ENCODE measurements around the gene DAB2IP. TPM values are rescaled to one million over a fixed set of nuclear protein-coding genes. Genes with fewer than 3 reads are reported as not detected.

Gene DAB2IP
- total RNA-seq, 1 donor from 2014 or later: 81.6 TPM

DNA sequence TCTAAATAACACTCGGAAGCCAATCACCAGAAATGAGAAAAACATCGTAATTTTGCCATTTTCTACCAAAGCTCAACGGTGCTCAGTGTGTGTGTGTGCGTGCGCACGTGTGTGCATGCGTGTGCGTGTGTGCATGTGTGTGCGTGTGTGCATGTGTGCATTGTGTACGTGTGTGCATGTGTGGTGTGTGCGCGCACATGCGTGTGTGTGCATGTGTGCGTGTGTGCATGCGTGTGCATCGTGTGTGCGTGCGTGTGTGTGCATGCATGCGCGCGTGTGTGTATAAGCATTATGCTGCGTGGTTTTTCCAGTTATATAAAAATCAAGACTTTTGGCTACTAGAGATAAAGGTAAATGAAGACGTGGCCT is 165.0 kb downstream of the DAB2IP start:
- H3K27ac ChIP-seq: no peak overlapping the region
- ATAC-seq (no peak), DNase-seq (no peak)
- H3K9me3 ChIP-seq: no peaks in the 10 kb centered on the region
- no peaks in the 10 kb centered on the region for H3K27me3 ChIP-seq
- no peak overlapping the region for H3K4me3 ChIP-seq
- no peaks in the 10 kb centered on the region for H3K4me1 ChIP-seq
- H3K36me3 ChIP-seq: no peaks in the 10 kb centered on the region
- intact Hi-C loops (cut with DNase I): no loop called here
- TF ChIP-seq, protein P1, sequence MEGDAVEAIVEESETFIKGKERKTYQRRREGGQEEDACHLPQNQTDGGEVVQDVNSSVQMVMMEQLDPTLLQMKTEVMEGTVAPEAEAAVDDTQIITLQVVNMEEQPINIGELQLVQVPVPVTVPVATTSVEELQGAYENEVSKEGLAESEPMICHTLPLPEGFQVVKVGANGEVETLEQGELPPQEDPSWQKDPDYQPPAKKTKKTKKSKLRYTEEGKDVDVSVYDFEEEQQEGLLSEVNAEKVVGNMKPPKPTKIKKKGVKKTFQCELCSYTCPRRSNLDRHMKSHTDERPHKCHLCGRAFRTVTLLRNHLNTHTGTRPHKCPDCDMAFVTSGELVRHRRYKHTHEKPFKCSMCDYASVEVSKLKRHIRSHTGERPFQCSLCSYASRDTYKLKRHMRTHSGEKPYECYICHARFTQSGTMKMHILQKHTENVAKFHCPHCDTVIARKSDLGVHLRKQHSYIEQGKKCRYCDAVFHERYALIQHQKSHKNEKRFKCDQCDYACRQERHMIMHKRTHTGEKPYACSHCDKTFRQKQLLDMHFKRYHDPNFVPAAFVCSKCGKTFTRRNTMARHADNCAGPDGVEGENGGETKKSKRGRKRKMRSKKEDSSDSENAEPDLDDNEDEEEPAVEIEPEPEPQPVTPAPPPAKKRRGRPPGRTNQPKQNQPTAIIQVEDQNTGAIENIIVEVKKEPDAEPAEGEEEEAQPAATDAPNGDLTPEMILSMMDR (IDR thresholded peaks at IDR 0.05): no peak

DNA sequence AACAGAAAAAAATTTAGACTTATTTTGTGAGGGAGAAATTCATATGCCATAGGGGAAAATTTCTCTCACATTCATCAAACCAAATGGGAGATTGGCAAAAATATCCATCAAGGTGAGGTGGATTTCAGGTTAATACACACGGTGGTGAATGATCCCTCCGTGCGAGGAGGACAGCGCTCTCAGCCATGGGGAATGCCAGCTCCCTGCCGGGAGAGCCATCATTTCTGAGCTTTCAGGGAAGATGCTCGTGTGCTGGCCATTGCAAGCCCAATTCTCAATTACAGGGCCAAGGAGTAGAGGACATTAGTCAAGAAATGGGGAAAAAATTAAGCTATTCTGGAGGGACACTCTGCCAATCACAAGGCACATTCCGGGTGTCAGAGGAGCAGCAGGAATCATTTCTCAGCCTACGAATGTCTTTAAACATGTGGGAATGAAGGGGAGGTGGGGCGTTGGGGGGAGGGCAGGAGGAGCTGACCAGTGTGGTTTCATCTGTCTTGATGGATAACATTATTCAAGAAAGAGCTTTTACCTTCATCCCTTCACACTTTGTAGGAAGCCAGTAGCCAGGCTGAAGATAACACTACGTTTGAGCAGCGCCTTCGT is 165.5 kb downstream of the DAB2IP start:
- no peak for DNase-seq
- no peak for ATAC-seq
- H3K36me3 ChIP-seq: no peaks in the 10 kb centered on the region
- no peaks in the 10 kb centered on the region for H3K27me3 ChIP-seq
- H3K27ac ChIP-seq: no peak overlapping the region
- H3K9me3 ChIP-seq: no peaks in the 10 kb centered on the region
- H3K4me3 ChIP-seq: no peak overlapping the region
- intact Hi-C loops (cut with DNase I): no loop called here
- no peaks in the 10 kb centered on the region for H3K4me1 ChIP-seq
- TF ChIP-seq, protein P1 (IDR thresholded peaks at IDR 0.05): no peak

DNA sequence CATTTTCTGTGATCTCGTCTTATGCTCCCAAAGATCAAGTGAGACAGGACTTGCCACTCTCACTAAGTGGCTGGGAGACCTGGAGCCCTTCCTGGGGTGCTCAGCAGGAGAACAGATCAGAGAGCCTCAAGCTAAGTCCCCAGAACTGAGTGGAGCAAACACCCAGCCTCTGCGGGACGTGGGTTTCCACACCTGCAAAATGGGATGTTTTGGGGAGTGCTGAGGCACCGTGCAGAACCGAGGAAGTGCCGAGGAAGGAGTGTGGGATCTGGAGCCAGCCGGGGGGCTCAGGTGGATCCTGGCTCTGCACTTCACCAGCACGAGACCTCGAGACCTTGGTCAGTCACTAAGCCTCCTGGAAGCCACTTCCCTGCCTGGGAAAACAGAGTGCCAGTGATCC is 166.0 kb downstream of the DAB2IP start:
- Histone ChIP-seq H3K9me3 (no peaks in the 10 kb centered on the region), H3K27me3 (no peaks in the 10 kb centered on the region), H3K36me3 (no peaks in the 10 kb centered on the region), H3K27ac (no peak overlapping the region), H3K4me3 (no peak overlapping the region), H3K4me1 (no peaks in the 10 kb centered on the region)
- DNase-seq: no peak
- TF ChIP-seq, protein P1 (IDR thresholded peaks at IDR 0.05): no peak
- no peak for ATAC-seq
- intact Hi-C loops (cut with DNase I): no loop called here

DNA sequence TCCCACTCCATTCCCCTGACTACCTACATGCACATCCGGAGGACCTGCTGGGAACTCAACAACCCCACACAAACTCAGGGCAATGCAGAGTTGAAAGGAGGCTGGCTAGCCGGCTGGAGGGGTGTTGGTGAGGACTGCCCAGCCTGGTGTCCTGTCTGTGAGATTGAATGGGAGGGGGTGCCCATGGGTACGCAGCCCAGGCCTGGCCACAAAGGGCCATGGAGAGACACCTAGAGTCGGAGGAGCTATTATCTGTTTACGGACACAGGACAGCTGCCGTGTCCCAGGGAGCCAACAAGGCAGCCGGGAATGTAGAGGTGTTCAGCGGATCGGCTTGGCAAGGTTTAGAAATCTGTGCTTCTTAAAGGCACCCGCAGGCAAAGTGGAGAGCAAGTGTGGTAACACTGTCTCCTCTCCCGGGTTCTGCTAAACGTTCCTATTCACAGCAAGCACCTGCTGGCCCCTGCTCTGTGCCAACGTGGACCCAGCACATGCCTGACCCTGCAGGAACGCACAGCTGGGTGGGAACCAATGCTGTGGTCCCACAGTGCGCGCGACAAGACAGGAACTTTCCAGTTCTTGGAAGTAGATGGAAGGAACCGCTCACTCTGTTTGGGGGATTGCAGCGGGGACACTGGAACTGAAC is 166.7 kb downstream of the DAB2IP start:
- H3K36me3 ChIP-seq: no peaks in the 10 kb centered on the region
- H3K27ac ChIP-seq: no peak overlapping the region
- H3K27me3 ChIP-seq: no peaks in the 10 kb centered on the region
- DNase-seq (peak; percentile 53), ATAC-seq (no peak)
- TF ChIP-seq, protein P1 (IDR thresholded peaks at IDR 0.05): no peak
- H3K4me3 ChIP-seq: no peak overlapping the region
- intact Hi-C loops (cut with DNase I): no loop called here
- no peaks in the 10 kb centered on the region for H3K4me1 ChIP-seq
- H3K9me3 ChIP-seq: no peaks in the 10 kb centered on the region

DNA sequence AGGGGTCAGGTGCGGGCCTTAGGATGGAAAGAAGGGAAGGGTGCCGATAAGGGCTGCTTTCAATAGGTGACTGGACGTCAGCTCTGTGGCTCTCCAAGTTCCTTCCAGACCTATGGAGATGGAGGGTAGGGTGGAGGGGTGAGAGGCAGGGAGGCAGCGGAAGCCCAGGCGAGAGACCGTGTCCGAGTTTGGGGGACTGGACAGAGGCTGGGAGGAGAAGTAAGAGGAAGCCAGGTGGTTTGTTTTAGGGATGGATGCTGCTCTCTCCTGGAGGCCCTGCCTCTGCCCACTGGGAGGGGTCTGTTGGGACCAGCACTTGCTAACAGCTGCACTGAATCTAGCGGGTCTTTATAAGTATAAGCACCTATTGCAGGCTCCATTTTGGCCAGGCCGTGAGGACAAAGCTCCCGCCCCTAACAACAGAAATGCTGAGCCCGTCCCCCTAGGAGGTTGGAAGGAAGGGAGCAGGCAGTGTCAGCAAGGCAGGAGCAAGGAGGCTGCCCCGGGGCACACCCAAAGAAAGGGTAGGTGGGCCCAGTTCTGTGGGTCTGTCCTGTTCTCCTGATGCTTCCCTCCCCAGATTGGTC is 167.5 kb downstream of the DAB2IP start:
- no peak for ATAC-seq
- no peak for DNase-seq
- TF ChIP-seq, protein P1 (IDR thresholded peaks at IDR 0.05): no peak
- no peaks in the 10 kb centered on the region for H3K9me3 ChIP-seq
- no peaks in the 10 kb centered on the region for H3K27me3 ChIP-seq
- H3K4me3 ChIP-seq: no peak overlapping the region
- H3K4me1 ChIP-seq: no peaks in the 10 kb centered on the region
- intact Hi-C loops (cut with DNase I): no loop called here
- H3K36me3 ChIP-seq: no peaks in the 10 kb centered on the region
- no peak overlapping the region for H3K27ac ChIP-seq
